HG02943 (cell line): ENCODE data around the gene RPL3.

Experiments
- ATAC-seq: cut with Tn5 transposase; IDR thresholded peaks from one replicate; pipeline ENCODE4 v1.9.1; 2021; ENCODE audit warnings: mild to moderate bottlenecking, low read depth, moderate library complexity; ENCODE audit not compliant: unreplicated experiment

Gene RPL3

DNA sequence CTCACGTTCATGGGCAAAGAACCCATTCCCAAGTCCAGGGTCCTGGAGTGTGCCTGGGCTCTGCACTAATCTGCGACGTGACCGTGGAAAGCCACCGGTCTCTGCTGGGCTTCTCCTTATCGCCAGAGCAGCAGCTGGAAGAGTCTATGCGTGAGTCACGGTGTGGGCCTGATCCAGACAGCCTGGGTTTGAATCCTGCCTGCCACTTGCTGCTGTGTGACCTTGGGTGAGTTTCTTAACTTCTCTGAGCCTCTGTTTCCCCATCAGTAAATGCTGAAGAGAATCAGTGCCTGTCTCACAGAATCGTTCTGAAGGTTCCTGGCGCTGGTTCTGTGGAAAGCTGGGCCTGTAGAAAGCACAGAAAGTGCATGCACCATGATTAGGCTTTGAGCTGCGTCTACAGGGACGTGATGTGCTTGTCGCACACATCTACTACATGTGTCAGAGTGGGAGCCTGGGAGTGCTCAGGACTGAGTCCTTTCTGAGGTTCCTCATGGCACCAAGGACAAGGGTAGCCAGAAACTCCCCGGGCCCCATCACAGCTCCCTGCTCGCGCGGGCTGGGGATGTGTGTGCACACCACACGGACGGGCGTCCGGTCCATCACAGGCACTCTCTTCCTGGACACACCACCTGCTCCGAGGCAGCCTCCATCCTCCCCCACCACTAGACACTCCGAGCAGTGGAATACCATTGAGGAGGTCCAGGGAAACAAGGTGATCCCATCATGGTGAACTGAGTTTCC lies 54.1 kb downstream of the RPL3 start:
- no peak for ATAC-seq

DNA sequence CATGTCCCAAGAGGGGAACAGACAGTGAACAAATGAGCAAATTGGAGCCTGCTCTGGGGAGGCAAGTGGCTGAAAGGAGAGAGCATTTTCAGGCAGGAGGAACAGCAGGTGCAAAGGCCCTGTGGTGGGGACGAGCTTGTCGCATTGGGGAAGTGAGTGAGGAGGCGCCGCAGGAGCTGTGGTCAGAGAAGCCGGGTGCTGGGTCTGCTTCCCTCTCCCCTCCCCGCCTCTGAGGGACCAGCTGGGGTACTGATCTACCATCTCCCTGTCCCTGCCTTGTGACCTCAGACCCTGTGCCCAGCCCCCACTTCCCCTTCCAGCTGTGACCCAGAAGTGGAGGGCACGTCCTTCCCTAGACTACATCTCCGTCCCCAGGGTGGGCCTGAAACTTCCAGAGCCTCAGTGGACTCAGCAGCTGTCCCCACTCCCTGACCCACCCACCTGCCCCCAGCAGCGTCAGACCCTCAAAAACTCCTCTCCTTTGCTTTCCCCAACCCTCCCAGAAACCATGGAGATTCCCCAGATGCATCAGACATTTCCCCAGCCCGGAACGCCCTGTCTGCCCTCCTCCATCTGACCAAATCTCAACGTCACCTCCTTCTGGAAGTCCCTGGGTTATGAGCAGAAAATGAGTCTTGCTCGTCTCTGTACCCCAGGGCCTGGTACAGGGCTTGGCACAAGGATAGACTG lies 54.9 kb downstream of the RPL3 start:
- no peak for ATAC-seq

DNA sequence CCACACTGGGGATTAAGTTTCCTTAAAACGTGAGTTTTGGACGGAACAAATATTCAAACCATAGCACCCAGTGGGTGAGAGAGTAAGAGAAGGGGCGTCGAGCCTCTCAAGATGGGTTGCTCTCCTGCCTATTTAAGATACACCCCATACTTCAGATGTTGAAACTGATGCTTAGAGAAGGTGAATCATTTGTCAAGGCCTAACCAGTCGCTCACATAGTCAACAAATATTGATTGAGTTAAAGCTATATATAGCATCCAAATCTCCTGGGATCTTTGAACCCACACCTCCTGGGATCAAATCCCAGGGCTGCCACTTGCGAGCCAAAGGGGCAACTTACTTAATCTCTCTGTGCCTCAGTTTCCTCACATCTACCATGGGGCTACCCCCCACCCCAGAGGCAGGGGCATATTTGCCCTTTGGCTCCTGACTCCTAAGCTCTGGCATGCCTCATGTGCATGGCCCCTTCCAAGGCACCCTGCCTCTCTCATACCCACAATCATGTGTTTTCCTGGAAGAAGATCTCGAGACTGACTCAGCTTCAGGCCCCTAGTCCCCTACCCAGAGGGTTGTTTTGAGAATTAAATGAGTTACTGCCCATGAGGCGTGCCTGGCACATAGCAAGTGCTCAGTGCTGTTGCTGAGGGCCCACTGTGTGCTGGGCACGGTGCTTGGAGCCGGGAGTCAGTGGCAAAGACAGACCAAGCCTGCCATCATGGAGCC lies 55.6 kb downstream of the RPL3 start:
- no peak for ATAC-seq
